GM12878 (cell line): ENCODE data around the gene FAN1. TPM values are rescaled to one million over a fixed set of nuclear protein-coding genes. Genes with fewer than 3 reads are reported as not detected.

Source experiments
- ATAC-seq: fragments of 200-7000 bp; cut with Tn5 transposase; 3 replicates; pipeline ENCODE4 v1.9.1; 2020; ENCODE audit warnings: mild to moderate bottlenecking, moderate library complexity
- BruUV-seq: library from RNA; stranded (reverse); fragments of 400-500 nt; replicated peaks from 2 replicates; lab custom pipeline; 2021; lab: Mats Ljungman, UMichigan
- CTCF ChIA-PET: fragments of 300-600 bp; sonication (Branson Sonifier 250); formaldehyde crosslinking; extraction: SDS; loops from one replicate; lab custom pipeline; 2021; ENCODE audit warnings: inconsistent platforms; lab: Yijun Ruan, JAX
- POLR2A ChIA-PET: fragments of 350-600 bp; formaldehyde crosslinking; extraction: SDS; loops from one replicate; lab custom pipeline; 2021; ENCODE audit warnings: inconsistent platforms; lab: Charles Lee
- RAD21 ChIA-PET: fragments of 300-600 bp; sonication (Branson Sonifier 250); formaldehyde crosslinking; loops from one replicate; lab custom pipeline; 2023; ENCODE audit warnings: antibody characterized with exemption; ENCODE audit not compliant: unreplicated experiment; lab: Charles Lee
- SMC1A ChIA-PET: fragments of 300-600 bp; sonication (Branson Sonifier 250); formaldehyde crosslinking; loops from one replicate; lab custom pipeline; 2023; ENCODE audit not compliant: unreplicated experiment, uncharacterized antibody; lab: Charles Lee
- DNase-seq: peaks from one replicate; pipeline ENCODE4 v3.0.0-alpha.2; 2011; ENCODE audit warnings: low read depth, low spot score
- FAIRE-seq: peaks from 3 replicates; lab custom pipeline; 2011; peaks lifted over from hg19 to GRCh38; lab: Jason Lieb, UNC
- H2AFZ ChIP-seq: 2 replicates; pipeline ENCODE4 v1.6.0; 2011; ENCODE audit warnings: low read depth, low read length, control low read depth; ENCODE audit not compliant: control insufficient read depth
- H3K27ac ChIP-seq: 2 replicates; pipeline ENCODE4 v1.5.1; 2011; ENCODE audit warnings: control low read depth; ENCODE audit not compliant: control insufficient read depth, insufficient read depth
- H3K27me3 ChIP-seq, 2 experiments: replicated peaks in 1 of 2; 2 replicates each; pipeline versions ENCODE4 v1.6.0 to v1.6.1; 2011; ENCODE audit warnings: low read length in 1 of 2; ENCODE audit not compliant: control insufficient read depth in 2 of 2, insufficient read depth in 2 of 2
- H3K36me3 ChIP-seq, 2 experiments: 2 replicates each; pipeline ENCODE4 v1.5.1; 2011; ENCODE audit warnings: low read length in 1 of 2; ENCODE audit not compliant: control insufficient read depth in 2 of 2, insufficient read depth in 2 of 2
- H3K4me1 ChIP-seq: 2 replicates; pipeline ENCODE4 v1.6.1; 2011; ENCODE audit warnings: mild to moderate bottlenecking, low read length, moderate library complexity, mixed read lengths; ENCODE audit not compliant: control insufficient read depth, insufficient read depth
- H3K4me2 ChIP-seq: 2 replicates; pipeline ENCODE4 v1.6.0; 2011; ENCODE audit warnings: control low read depth; ENCODE audit not compliant: control insufficient read depth, insufficient read depth
- H3K4me3 ChIP-seq: fragments of 200-600 bp; sonication (generic); 2 replicates; pipeline ENCODE4 v1.5.1; 2016
- H3K79me2 ChIP-seq: 2 replicates; pipeline ENCODE4 v1.6.0; 2011; ENCODE audit warnings: low read length; ENCODE audit not compliant: control insufficient read depth, insufficient read depth
- H3K9ac ChIP-seq: 2 replicates; pipeline ENCODE4 v1.8.0; 2011; ENCODE audit warnings: low read length, control low read depth, mixed read lengths; ENCODE audit not compliant: control insufficient read depth, insufficient read depth
- H3K9me3 ChIP-seq: replicated peaks from 3 replicates; pipeline ENCODE4 v1.5.1; 2011; ENCODE audit warnings: mild to moderate bottlenecking, low read length; ENCODE audit not compliant: control insufficient read depth, insufficient read depth
- H4K20me1 ChIP-seq: 2 replicates; pipeline ENCODE4 v1.6.0; 2011; ENCODE audit not compliant: control insufficient read depth, insufficient read depth
- KLF5 ChIP-seq: fragments of 450-650 bp; IDR thresholded peaks from 2 replicates; pipeline ENCODE4 v1.6.1; 2014; ENCODE audit warnings: mild to moderate bottlenecking; ENCODE audit not compliant: partially characterized antibody
- NFYB ChIP-seq: IDR thresholded peaks from 2 replicates; pipeline ENCODE4 v1.6.1; 2011; ENCODE audit warnings: low read depth, mild to moderate bottlenecking, low read length, improper control_type of control experiment, moderate library complexity; ENCODE audit not compliant: insufficient read depth
- POU2F2 ChIP-seq: IDR thresholded peaks from 3 replicates; pipeline ENCODE4 v1.6.1; 2011; ENCODE audit warnings: low read depth, mild to moderate bottlenecking, low read length, borderline replicate concordance
- SPI1 ChIP-seq: IDR thresholded peaks from 2 replicates; pipeline ENCODE4 v1.6.1; 2011; ENCODE audit warnings: low read depth, mild to moderate bottlenecking, low read length, moderate library complexity, borderline replicate concordance; ENCODE audit not compliant: insufficient read depth
- SREBF1 ChIP-seq: IDR thresholded peaks from 2 replicates; pipeline ENCODE4 v1.6.1; 2012; ENCODE audit warnings: mild to moderate bottlenecking, low read length
- SUZ12 ChIP-seq: fragments of 200-600 bp; sonication (generic); IDR thresholded peaks from one replicate; pipeline ENCODE4 v1.6.1; 2018; ENCODE audit warnings: antibody characterized with exemption, mild to moderate bottlenecking; ENCODE audit not compliant: unreplicated experiment
- WGBS: methylation state at CpG from one replicate; pipeline ENCODE4 v1.1.6; 2016; ENCODE audit warnings: low lambda C conversion rate; ENCODE audit not compliant: insufficient replicate concordance, insufficient coverage; ENCODE audit errors: missing lambda C conversion rate; 5-methylcytosine and 5-hydroxymethylcytosine counted together
- in situ Hi-C: fragments of 300-500 bp; cut with MboI; formaldehyde crosslinking; loops from 9 replicates; pipeline ENCODE4 v1.14.3; 2018; ENCODE audit warnings: mixed read lengths
- intact Hi-C: fragments of 100-400 bp; cut with micrococcal nuclease; formaldehyde crosslinking; loops from one replicate; pipeline ENCODE4 v1.14.2; 2022; ENCODE audit not compliant: unreplicated experiment
- polyA plus RNA-seq, 11 experiments: library from polyadenylated mRNA; depleted of rRNA in 4 of 11; unstranded in 6 of 11; stranded (reverse) in 5 of 11; fragments of >200 nt; fragmentation: Nextera tagmentation in 4 of 11; fragmentation: Illumina TruSeq in 1 of 11; extraction: Ambion mirVana in 4 of 11; extraction: Trizol in 1 of 11; gene quantifications; 1 replicate in 1 of 11; 2 replicates in 10 of 11; pipeline versions ENCODE4 v1.2.1 to v1.2.3, GENCODE V29; 2011 to 2016; ENCODE audit warnings: inconsistent platforms in 2 of 11, missing spikeins in 2 of 11, low read depth in 1 of 11
- total RNA-seq, 4 experiments: library from RNA; depleted of rRNA in 3 of 4; stranded (reverse); fragments of >200 nt in 3 of 4; fragmentation: Illumina TruSeq in 1 of 4; extraction: Trizol in 1 of 4; gene quantifications; 2 replicates each; pipeline versions ENCODE4 v1.2.1 to v1.2.3, GENCODE V29; 2013 to 2021
- TF ChIP-seq, protein P1 (sequence below): fragments of 450-650 bp; conservative IDR thresholded peaks from 2 replicates; pipeline ENCODE4 v1.6.1; 2017; ENCODE audit warnings: mild to moderate bottlenecking, moderate library complexity
- TF ChIP-seq, protein P2 (sequence below): fragments of 450-650 bp; IDR thresholded peaks from 2 replicates; pipeline ENCODE4 v1.6.1; 2017; ENCODE audit warnings: low read depth, mild to moderate bottlenecking, moderate library complexity
- TF ChIP-seq, protein P3 (sequence below): IDR thresholded peaks from 2 replicates; pipeline ENCODE4 v1.6.1; 2012; ENCODE audit warnings: improper control_type of control experiment, low read depth, low read length; ENCODE audit not compliant: insufficient replicate concordance
- TF ChIP-seq, protein P4 (sequence below): fragments of 450-650 bp; IDR thresholded peaks from 2 replicates; pipeline ENCODE4 v1.6.1; 2017; ENCODE audit warnings: antibody characterized with exemption, mild to moderate bottlenecking, moderate library complexity

FAN1 gene
- total and polyA plus RNA-seq, 10 of the 15 experiments (the other 5 are each of a cell fraction or from before 2014, with no cell fraction given), result 0.55 to 18.6 (median 12.6) TPM

DNA sequence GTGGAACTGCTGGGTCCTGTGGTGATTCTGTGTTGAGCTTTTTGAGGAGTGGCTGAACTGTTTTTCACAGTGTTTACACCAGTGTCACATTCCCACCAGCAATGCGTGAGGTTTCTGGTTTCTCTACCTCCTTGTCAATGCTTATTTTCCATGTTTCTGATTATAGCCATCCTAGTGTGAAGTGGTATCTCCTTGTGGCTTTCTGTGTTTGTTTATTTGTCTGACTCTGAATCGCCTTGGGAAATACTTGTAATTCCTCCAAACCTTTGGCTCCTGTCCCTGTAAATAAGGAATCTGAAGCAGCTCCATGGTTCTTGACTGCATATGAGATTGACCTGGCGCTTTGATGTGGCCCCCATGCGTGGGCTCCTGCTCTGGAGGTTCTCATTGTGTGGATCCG is 20.6 kb downstream of the FAN1 start (continued):
- TF ChIP-seq POU2F2, result no peak
- TF ChIP-seq, protein P1, sequence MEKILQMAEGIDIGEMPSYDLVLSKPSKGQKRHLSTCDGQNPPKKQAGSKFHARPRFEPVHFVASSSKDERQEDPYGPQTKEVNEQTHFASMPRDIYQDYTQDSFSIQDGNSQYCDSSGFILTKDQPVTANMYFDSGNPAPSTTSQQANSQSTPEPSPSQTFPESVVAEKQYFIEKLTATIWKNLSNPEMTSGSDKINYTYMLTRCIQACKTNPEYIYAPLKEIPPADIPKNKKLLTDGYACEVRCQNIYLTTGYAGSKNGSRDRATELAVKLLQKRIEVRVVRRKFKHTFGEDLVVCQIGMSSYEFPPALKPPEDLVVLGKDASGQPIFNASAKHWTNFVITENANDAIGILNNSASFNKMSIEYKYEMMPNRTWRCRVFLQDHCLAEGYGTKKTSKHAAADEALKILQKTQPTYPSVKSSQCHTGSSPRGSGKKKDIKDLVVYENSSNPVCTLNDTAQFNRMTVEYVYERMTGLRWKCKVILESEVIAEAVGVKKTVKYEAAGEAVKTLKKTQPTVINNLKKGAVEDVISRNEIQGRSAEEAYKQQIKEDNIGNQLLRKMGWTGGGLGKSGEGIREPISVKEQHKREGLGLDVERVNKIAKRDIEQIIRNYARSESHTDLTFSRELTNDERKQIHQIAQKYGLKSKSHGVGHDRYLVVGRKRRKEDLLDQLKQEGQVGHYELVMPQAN, result no peak
- TF ChIP-seq SUZ12, result no peak
- TF ChIP-seq, protein P2, sequence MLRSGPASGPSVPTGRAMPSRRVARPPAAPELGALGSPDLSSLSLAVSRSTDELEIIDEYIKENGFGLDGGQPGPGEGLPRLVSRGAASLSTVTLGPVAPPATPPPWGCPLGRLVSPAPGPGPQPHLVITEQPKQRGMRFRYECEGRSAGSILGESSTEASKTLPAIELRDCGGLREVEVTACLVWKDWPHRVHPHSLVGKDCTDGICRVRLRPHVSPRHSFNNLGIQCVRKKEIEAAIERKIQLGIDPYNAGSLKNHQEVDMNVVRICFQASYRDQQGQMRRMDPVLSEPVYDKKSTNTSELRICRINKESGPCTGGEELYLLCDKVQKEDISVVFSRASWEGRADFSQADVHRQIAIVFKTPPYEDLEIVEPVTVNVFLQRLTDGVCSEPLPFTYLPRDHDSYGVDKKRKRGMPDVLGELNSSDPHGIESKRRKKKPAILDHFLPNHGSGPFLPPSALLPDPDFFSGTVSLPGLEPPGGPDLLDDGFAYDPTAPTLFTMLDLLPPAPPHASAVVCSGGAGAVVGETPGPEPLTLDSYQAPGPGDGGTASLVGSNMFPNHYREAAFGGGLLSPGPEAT, result no peak
- no peak for TF ChIP-seq NFYB
- no peak for TF ChIP-seq SREBF1

DNA sequence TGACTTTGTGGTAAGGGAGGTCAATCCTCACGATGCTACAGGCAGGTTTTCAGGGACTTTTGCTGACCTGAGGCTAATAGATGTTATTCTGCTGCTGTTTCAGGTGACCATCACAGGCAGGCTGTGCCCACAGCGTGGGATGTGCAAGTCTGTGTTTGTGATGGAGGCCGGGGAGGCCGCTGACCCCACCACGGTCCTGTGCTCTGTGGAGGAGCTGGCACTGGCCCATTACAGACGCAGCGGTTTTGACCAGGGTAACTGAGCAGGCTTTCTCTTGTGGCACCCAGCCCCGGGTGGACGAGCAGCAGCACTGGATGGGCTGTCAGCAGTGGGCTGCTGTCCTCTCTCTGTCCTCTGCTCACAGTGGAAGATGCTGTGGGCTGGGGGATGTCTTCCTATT is 22.0 kb downstream of the FAN1 start:
- 99% methylated on average over 9 of the region's 9 CpGs for WGBS
- no peaks in the 10 kb centered on the region for H4K20me1 ChIP-seq
- TF ChIP-seq, protein P3, sequence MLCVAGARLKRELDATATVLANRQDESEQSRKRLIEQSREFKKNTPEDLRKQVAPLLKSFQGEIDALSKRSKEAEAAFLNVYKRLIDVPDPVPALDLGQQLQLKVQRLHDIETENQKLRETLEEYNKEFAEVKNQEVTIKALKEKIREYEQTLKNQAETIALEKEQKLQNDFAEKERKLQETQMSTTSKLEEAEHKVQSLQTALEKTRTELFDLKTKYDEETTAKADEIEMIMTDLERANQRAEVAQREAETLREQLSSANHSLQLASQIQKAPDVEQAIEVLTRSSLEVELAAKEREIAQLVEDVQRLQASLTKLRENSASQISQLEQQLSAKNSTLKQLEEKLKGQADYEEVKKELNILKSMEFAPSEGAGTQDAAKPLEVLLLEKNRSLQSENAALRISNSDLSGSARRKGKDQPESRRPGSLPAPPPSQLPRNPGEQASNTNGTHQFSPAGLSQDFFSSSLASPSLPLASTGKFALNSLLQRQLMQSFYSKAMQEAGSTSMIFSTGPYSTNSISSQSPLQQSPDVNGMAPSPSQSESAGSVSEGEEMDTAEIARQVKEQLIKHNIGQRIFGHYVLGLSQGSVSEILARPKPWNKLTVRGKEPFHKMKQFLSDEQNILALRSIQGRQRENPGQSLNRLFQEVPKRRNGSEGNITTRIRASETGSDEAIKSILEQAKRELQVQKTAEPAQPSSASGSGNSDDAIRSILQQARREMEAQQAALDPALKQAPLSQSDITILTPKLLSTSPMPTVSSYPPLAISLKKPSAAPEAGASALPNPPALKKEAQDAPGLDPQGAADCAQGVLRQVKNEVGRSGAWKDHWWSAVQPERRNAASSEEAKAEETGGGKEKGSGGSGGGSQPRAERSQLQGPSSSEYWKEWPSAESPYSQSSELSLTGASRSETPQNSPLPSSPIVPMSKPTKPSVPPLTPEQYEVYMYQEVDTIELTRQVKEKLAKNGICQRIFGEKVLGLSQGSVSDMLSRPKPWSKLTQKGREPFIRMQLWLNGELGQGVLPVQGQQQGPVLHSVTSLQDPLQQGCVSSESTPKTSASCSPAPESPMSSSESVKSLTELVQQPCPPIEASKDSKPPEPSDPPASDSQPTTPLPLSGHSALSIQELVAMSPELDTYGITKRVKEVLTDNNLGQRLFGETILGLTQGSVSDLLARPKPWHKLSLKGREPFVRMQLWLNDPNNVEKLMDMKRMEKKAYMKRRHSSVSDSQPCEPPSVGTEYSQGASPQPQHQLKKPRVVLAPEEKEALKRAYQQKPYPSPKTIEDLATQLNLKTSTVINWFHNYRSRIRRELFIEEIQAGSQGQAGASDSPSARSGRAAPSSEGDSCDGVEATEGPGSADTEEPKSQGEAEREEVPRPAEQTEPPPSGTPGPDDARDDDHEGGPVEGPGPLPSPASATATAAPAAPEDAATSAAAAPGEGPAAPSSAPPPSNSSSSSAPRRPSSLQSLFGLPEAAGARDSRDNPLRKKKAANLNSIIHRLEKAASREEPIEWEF, result no peak
- TF ChIP-seq, protein P4, sequence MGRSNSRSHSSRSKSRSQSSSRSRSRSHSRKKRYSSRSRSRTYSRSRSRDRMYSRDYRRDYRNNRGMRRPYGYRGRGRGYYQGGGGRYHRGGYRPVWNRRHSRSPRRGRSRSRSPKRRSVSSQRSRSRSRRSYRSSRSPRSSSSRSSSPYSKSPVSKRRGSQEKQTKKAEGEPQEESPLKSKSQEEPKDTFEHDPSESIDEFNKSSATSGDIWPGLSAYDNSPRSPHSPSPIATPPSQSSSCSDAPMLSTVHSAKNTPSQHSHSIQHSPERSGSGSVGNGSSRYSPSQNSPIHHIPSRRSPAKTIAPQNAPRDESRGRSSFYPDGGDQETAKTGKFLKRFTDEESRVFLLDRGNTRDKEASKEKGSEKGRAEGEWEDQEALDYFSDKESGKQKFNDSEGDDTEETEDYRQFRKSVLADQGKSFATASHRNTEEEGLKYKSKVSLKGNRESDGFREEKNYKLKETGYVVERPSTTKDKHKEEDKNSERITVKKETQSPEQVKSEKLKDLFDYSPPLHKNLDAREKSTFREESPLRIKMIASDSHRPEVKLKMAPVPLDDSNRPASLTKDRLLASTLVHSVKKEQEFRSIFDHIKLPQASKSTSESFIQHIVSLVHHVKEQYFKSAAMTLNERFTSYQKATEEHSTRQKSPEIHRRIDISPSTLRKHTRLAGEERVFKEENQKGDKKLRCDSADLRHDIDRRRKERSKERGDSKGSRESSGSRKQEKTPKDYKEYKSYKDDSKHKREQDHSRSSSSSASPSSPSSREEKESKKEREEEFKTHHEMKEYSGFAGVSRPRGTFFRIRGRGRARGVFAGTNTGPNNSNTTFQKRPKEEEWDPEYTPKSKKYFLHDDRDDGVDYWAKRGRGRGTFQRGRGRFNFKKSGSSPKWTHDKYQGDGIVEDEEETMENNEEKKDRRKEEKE, result no peak
- TF ChIP-seq SREBF1 (no peak), KLF5 (no peak), SPI1 (no peak)

More for the DNA sequence above, 22.0 kb downstream of the FAN1 start:
- ChIA-PET CTCF (no interaction called here), SMC1A (no interaction called here), POLR2A (no interaction called here), RAD21 (no interaction called here)
- H3K4me2 ChIP-seq, result no peak overlapping the region
- H3K27ac ChIP-seq, result no peak overlapping the region
- H3K4me1 ChIP-seq, result peaks cover 8% of the 10 kb centered on the region
- H3K9ac ChIP-seq, result no peak overlapping the region
- H3K9me3 ChIP-seq, result no peaks in the 10 kb centered on the region
- in situ Hi-C loops, result no loop called here
- FAIRE-seq, result no peak
- ATAC-seq, result no peak
- H3K36me3 ChIP-seq, result peaks cover 19 to 24% of the 10 kb centered on the region in 2 experiments
- no peak for DNase-seq
- no peaks in the 10 kb centered on the region for H3K79me2 ChIP-seq
- no peak overlapping the region for H3K4me3 ChIP-seq
- intact Hi-C loops, result no loop called here
- H2AFZ ChIP-seq, result no peak overlapping the region
- no peaks in the 10 kb centered on the region for H3K27me3 ChIP-seq
- no TSS peak for BruUV-seq
